Measurements from ENCODE around the gene ATL1.

The ATL1 gene

DNA sequence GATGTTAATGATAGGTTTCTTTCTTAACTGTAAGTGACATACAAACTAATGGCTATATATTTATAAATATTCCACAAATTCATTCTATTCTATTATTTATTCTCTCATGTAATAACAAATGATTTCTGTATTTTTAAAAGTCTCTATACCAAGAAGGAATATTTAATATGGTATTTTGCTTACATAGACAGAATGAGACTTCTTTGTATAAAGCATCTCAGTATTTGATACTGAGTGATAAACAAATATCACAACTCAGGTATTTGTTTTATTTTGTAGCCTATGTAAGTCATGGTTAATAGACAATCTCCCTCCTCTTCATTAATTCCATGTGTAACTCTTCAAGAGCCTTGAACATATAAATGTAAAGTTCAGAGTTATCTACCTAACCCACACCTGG lies 18.0 kb downstream of the ATL1 start:
- TF ChIP-seq, protein P1, sequence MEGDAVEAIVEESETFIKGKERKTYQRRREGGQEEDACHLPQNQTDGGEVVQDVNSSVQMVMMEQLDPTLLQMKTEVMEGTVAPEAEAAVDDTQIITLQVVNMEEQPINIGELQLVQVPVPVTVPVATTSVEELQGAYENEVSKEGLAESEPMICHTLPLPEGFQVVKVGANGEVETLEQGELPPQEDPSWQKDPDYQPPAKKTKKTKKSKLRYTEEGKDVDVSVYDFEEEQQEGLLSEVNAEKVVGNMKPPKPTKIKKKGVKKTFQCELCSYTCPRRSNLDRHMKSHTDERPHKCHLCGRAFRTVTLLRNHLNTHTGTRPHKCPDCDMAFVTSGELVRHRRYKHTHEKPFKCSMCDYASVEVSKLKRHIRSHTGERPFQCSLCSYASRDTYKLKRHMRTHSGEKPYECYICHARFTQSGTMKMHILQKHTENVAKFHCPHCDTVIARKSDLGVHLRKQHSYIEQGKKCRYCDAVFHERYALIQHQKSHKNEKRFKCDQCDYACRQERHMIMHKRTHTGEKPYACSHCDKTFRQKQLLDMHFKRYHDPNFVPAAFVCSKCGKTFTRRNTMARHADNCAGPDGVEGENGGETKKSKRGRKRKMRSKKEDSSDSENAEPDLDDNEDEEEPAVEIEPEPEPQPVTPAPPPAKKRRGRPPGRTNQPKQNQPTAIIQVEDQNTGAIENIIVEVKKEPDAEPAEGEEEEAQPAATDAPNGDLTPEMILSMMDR (IDR thresholded peaks at IDR 0.05; ENCODE audit: borderline replicate concordance, extremely low read depth, low read length, poor library complexity, severe bottlenecking), result no peak
- TF ChIP-seq EZH2 (IDR thresholded peaks at IDR 0.05; ENCODE audit: borderline replicate concordance, low read depth, low read length, severe bottlenecking), result no peak
- Histone ChIP-seq H3K9ac (ENCODE audit: low read depth, low read length) (no peak overlapping the region), H3K4me1 (ENCODE audit: insufficient read depth, low read length) (no peaks in the 10 kb centered on the region), H3K4me3 (ENCODE audit: low read depth in 1 of 2, low read length in 2 of 2) (no peak overlapping the region), H4K20me1 (ENCODE audit: insufficient read depth, low read length) (no peaks in the 10 kb centered on the region), H3K36me3 (ENCODE audit: insufficient read depth, low read length) (no peaks in the 10 kb centered on the region), H3K9me3 (ENCODE audit: insufficient read depth, low read length, severe bottlenecking) (no peaks in the 10 kb centered on the region), H3K27me3 (ENCODE audit: insufficient read depth, low read length, poor library complexity) (no peaks in the 10 kb centered on the region), H3K79me2 (ENCODE audit: insufficient read depth, low read length) (no peaks in the 10 kb centered on the region), H3K4me2 (ENCODE audit: insufficient read depth, low read length) (no peak overlapping the region), H3K27ac (ENCODE audit: low read length) (no peak overlapping the region), H2AFZ (ENCODE audit: low read depth, low read length) (no peak overlapping the region)
- no peak for DNase-seq
- ATAC-seq (ENCODE audit: insufficient read depth, low read depth), result no peak

DNA sequence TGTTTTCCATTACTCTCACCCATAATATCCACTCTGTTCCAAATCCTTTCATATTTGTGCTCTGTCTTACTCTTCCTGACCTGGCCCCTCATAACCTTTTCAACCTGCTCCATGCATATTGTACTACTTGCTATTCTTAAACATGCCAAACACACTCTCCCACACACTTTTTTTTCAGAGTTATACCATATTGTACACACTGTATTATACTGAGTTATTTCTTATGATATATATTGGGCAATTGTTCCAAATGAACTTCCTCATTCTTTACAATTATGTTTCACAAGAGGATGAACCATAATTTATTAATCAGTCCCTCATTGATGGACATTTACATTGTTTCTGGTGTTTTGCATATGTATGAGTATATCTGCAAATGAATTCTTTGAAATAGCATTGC lies 18.5 kb downstream of the ATL1 start:
- no peaks in the 10 kb centered on the region for H4K20me1 ChIP-seq (ENCODE audit: insufficient read depth, low read length)
- H3K9me3 ChIP-seq (ENCODE audit: insufficient read depth, low read length, severe bottlenecking), result no peaks in the 10 kb centered on the region
- no peaks in the 10 kb centered on the region for H3K27me3 ChIP-seq (ENCODE audit: insufficient read depth, low read length, poor library complexity)
- no peak overlapping the region for H2AFZ ChIP-seq (ENCODE audit: low read depth, low read length)
- no peak overlapping the region for H3K4me3 ChIP-seq (ENCODE audit: low read depth in 1 of 2, low read length in 2 of 2)
- H3K4me1 ChIP-seq (ENCODE audit: insufficient read depth, low read length), result no peaks in the 10 kb centered on the region
- no peaks in the 10 kb centered on the region for H3K36me3 ChIP-seq (ENCODE audit: insufficient read depth, low read length)
- ATAC-seq (ENCODE audit: insufficient read depth, low read depth) (no peak), DNase-seq (no peak)
- H3K27ac ChIP-seq (ENCODE audit: low read length), result no peak overlapping the region
- TF ChIP-seq EZH2 (IDR thresholded peaks at IDR 0.05; ENCODE audit: borderline replicate concordance, low read depth, low read length, severe bottlenecking), result no peak
- TF ChIP-seq, protein P1 (IDR thresholded peaks at IDR 0.05; ENCODE audit: borderline replicate concordance, extremely low read depth, low read length, poor library complexity, severe bottlenecking), result no peak
- no peak overlapping the region for H3K4me2 ChIP-seq (ENCODE audit: insufficient read depth, low read length)
- H3K9ac ChIP-seq (ENCODE audit: low read depth, low read length), result no peak overlapping the region
- H3K79me2 ChIP-seq (ENCODE audit: insufficient read depth, low read length), result no peaks in the 10 kb centered on the region

DNA sequence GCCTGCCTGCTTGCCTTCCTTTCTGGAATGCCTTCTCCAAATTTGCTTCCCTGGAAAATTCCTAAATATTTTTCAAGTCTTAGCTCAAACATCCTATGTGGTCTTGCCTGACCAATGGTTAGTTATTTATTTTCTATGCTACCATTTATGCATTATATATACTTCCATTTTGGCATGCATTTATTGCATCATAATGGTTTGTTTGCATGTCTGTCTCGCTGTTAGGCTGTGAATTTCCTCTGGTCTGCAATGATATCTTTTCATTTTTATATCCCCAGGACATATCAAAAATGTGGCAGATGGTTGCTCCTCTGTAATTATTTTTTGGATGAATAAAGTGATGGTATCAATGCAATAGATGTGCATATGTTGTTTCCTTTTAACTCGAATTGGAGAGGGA lies 30.5 kb downstream of the ATL1 start:
- H3K4me2 ChIP-seq (ENCODE audit: insufficient read depth, low read length), result no peak overlapping the region
- H2AFZ ChIP-seq (ENCODE audit: low read depth, low read length), result no peak overlapping the region
- TF ChIP-seq, protein P1 (IDR thresholded peaks at IDR 0.05; ENCODE audit: borderline replicate concordance, extremely low read depth, low read length, poor library complexity, severe bottlenecking), result no peak
- TF ChIP-seq EZH2 (IDR thresholded peaks at IDR 0.05; ENCODE audit: borderline replicate concordance, low read depth, low read length, severe bottlenecking), result no peak
- no peaks in the 10 kb centered on the region for H3K79me2 ChIP-seq (ENCODE audit: insufficient read depth, low read length)
- H4K20me1 ChIP-seq (ENCODE audit: insufficient read depth, low read length), result no peaks in the 10 kb centered on the region
- no peak overlapping the region for H3K27ac ChIP-seq (ENCODE audit: low read length)
- no peak overlapping the region for H3K9ac ChIP-seq (ENCODE audit: low read depth, low read length)
- DNase-seq (no peak), ATAC-seq (ENCODE audit: insufficient read depth, low read depth) (no peak)
- H3K4me1 ChIP-seq (ENCODE audit: insufficient read depth, low read length), result no peaks in the 10 kb centered on the region
- H3K9me3 ChIP-seq (ENCODE audit: insufficient read depth, low read length, severe bottlenecking), result no peaks in the 10 kb centered on the region
- H3K27me3 ChIP-seq (ENCODE audit: insufficient read depth, low read length, poor library complexity), result no peaks in the 10 kb centered on the region
- H3K4me3 ChIP-seq (ENCODE audit: low read depth in 1 of 2, low read length in 2 of 2), result no peak overlapping the region
- H3K36me3 ChIP-seq (ENCODE audit: insufficient read depth, low read length), result no peaks in the 10 kb centered on the region; the same call in 1 of the 2 replicates
